ENCODE data around the gene LDB3.

The LDB3 gene

DNA sequence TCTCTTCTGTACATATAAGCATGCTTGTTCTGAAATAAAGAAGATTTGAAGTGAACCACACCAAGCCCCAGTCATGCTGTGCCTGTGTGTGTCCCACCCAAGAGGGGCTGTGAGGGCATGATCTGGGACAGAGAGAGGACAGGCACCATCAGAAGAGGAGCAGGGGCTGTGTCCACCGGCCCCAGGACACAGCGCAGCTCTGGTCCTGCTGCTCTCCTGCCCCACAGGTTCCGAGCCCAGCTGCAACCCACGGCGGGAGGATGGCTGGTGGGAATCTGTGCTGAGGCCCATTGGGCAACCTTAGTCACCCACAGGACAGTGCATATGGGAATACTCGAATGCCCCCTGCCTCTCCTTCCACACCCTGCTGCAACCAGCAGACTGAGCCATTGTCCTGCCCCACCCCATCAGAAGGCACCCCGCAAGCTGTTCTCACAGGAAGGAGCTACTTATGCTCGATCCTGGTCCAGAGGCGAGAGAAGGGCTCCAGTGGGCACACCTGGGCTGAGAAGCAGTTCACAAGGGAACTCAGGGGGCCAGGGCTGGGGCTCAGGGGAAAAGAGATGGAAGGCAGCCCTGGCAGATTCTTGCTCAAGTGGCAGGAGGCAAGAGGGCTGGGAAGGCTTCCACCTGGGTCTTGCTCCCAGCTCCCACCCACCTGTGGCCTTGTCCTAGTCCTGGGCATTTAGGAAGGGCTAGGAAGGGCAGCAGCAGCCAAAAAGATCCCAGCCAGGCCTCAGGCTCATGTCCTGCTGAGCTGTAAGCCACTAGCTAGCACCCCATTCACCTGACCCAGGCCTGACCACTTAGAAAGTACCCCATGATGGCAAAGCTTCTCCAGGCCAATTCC is 31.9 kb downstream of the LDB3 start:
- Histone ChIP-seq H3K4me3 (ENCODE audit: low read depth, low read length) (no peak overlapping the region), H3K9ac (no peak overlapping the region), H2AFZ (no peak overlapping the region), H3K4me2 (ENCODE audit: low read length) (no peak overlapping the region), H3K4me1 (no peaks in the 10 kb centered on the region), H3K79me2 (no peaks in the 10 kb centered on the region), H3K9me3 (ENCODE audit: control insufficient read depth, low read length) (no peaks in the 10 kb centered on the region), H3K27ac (no peak overlapping the region), H3K36me3 (ENCODE audit: control insufficient read depth, insufficient read depth, low read length) (no peaks in the 10 kb centered on the region), H3K27me3 (ENCODE audit: control insufficient read depth, insufficient read depth, low read length) (no peaks in the 10 kb centered on the region)
- TF ChIP-seq, protein P1, sequence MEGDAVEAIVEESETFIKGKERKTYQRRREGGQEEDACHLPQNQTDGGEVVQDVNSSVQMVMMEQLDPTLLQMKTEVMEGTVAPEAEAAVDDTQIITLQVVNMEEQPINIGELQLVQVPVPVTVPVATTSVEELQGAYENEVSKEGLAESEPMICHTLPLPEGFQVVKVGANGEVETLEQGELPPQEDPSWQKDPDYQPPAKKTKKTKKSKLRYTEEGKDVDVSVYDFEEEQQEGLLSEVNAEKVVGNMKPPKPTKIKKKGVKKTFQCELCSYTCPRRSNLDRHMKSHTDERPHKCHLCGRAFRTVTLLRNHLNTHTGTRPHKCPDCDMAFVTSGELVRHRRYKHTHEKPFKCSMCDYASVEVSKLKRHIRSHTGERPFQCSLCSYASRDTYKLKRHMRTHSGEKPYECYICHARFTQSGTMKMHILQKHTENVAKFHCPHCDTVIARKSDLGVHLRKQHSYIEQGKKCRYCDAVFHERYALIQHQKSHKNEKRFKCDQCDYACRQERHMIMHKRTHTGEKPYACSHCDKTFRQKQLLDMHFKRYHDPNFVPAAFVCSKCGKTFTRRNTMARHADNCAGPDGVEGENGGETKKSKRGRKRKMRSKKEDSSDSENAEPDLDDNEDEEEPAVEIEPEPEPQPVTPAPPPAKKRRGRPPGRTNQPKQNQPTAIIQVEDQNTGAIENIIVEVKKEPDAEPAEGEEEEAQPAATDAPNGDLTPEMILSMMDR (IDR thresholded peaks at IDR 0.05): no peak

DNA sequence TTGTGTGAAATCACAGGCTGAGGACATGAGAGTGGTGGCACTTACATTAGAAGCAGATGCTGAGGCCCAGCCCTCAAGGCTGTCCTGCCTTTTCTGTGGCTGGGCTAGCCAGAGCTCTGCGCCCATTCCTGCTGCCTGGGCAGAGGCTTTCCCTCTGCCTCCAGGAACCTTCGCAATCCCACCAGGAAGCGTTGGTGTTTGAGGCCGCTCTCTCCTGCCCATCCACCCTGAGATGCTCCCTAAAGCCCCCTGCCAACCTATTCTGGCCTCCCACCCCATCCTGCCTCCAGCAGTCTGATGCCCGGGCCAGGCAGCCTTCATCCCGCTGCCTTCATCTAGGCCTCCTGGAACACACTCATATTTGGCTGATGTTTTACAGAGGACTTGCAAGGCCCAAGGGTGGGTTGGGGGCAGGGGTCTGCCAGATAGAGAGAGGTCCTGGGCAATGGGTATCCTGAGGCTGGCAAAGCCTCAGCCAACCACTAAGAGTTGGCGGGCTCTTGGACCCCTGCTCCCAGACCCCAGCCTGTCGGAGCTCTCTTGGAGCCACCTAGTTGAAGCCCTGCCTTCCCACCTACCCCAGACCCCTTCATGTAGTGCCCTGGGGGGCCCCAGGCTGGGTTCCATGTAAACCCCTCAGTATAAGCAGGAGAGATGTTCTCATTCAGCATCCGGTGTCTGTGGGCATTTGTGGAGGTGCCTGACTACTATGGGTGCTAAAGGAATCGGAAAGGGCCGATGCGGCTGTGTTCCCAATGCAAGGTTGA is 32.7 kb downstream of the LDB3 start:
- H3K4me3 ChIP-seq (ENCODE audit: low read depth, low read length): no peak overlapping the region
- no peaks in the 10 kb centered on the region for H3K27me3 ChIP-seq (ENCODE audit: control insufficient read depth, insufficient read depth, low read length)
- H3K4me1 ChIP-seq: no peaks in the 10 kb centered on the region
- no peak overlapping the region for H2AFZ ChIP-seq
- no peak overlapping the region for H3K9ac ChIP-seq
- H3K4me2 ChIP-seq (ENCODE audit: low read length): no peak overlapping the region
- no peaks in the 10 kb centered on the region for H3K36me3 ChIP-seq (ENCODE audit: control insufficient read depth, insufficient read depth, low read length)
- no peak overlapping the region for H3K27ac ChIP-seq
- H3K79me2 ChIP-seq: no peaks in the 10 kb centered on the region
- TF ChIP-seq, protein P1 (IDR thresholded peaks at IDR 0.05): no peak
- H3K9me3 ChIP-seq (ENCODE audit: control insufficient read depth, low read length): no peaks in the 10 kb centered on the region

DNA sequence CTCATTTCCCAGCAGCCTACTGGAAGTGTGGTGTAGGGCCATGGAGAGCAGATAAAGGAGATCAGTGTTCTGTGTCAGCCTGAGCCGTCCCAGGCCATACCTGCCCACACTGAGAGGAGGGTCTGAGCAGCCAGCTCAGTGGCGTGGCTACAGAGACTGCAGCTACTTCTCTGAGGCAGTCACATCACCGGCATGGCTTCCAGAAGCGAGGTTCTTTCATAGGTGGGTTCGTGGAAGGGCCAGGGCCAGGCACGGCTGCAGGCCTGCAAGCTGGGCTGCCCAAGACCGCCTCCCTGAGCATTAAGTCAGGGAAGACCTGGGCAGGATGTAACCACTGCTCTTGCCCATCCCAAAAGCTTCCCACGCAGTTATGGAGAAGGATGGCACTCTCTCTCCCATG is 34.9 kb downstream of the LDB3 start:
- H3K79me2 ChIP-seq: no peaks in the 10 kb centered on the region
- H2AFZ ChIP-seq: no peak overlapping the region
- no peak overlapping the region for H3K4me3 ChIP-seq (ENCODE audit: low read depth, low read length)
- H3K27me3 ChIP-seq (ENCODE audit: control insufficient read depth, insufficient read depth, low read length): no peaks in the 10 kb centered on the region
- no peak overlapping the region for H3K27ac ChIP-seq
- H3K4me2 ChIP-seq (ENCODE audit: low read length): no peak overlapping the region
- TF ChIP-seq, protein P1 (IDR thresholded peaks at IDR 0.05): no peak
- H3K4me1 ChIP-seq: no peaks in the 10 kb centered on the region
- H3K9me3 ChIP-seq (ENCODE audit: control insufficient read depth, low read length): no peaks in the 10 kb centered on the region
- H3K9ac ChIP-seq: no peak overlapping the region
- H3K36me3 ChIP-seq (ENCODE audit: control insufficient read depth, insufficient read depth, low read length): no peaks in the 10 kb centered on the region

DNA sequence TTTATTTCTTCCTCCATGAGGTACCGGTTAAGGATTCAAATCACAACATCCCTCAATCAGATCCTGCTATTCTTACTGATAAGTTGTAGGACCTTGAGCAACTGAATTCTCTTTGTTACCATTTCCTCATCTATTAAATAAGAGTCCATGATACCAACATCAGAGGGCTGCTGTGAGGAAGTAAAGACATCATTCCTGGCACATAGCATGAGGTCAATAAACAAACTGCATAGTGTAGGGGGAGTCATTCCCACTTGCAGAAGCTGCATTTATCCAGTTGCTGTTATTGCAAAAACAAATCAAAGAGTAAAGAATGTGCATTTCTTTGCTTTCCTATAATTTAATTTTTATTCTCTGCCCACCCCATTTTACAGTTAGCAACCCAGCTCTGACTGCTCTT is 36.8 kb downstream of the LDB3 start:
- Histone ChIP-seq H3K4me3 (ENCODE audit: low read depth, low read length) (no peak overlapping the region), H3K9me3 (ENCODE audit: control insufficient read depth, low read length) (no peaks in the 10 kb centered on the region), H3K9ac (no peak overlapping the region), H2AFZ (no peak overlapping the region), H3K27me3 (ENCODE audit: control insufficient read depth, insufficient read depth, low read length) (no peaks in the 10 kb centered on the region), H3K4me2 (ENCODE audit: low read length) (no peak overlapping the region), H3K4me1 (no peaks in the 10 kb centered on the region), H3K36me3 (ENCODE audit: control insufficient read depth, insufficient read depth, low read length) (no peaks in the 10 kb centered on the region), H3K79me2 (no peaks in the 10 kb centered on the region), H3K27ac (no peak overlapping the region)
- TF ChIP-seq, protein P1 (IDR thresholded peaks at IDR 0.05): no peak
